GM19372 (cell line): ENCODE measurements around the gene AGMO.
"Not testable (repeated sequence)": the region's sequence is repeated elsewhere in the genome, so short reads cannot be mapped to it uniquely, and the experiment has no call there.

ENCODE experiments used
- ATAC-seq: cut with Tn5 transposase; IDR thresholded peaks from one replicate; pipeline ENCODE4 v1.9.1; 2021; ENCODE audit warnings: mild to moderate bottlenecking, low read depth, moderate library complexity; ENCODE audit not compliant: unreplicated experiment

Gene AGMO

DNA sequence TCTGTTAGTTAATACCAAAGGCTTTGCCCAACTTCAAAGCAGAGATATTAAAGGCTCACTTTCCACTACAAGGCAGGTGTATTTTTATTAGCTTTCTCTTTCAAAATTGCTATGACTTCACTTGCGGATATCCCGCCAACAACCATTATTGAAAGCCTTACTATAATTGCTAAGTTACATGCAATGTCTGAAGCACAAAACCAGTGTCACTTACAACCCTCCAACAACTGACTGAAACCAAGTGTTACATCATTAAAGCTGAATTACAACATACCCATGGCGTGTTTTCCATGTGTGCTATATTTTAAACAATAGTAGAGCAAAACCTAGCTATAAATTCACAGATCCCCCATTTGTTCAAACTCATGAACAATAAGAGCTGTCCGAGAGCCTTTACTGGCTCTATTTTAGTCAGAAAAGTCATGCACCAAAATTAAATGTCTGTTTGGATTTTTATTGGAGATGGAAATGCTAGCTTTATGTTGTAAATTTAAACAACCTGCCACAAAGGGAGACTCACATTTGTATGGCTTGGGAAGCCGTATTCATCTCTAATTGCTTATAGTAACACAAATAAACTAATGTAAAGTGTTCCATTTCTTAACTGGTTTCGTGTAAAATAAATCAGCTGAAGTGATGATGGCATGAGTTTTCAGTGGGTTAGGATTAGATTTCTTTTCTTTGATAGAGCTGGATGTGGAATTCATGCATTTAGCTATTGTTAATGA, 227.1 kb downstream of the AGMO start:
- ATAC-seq = no peak

DNA sequence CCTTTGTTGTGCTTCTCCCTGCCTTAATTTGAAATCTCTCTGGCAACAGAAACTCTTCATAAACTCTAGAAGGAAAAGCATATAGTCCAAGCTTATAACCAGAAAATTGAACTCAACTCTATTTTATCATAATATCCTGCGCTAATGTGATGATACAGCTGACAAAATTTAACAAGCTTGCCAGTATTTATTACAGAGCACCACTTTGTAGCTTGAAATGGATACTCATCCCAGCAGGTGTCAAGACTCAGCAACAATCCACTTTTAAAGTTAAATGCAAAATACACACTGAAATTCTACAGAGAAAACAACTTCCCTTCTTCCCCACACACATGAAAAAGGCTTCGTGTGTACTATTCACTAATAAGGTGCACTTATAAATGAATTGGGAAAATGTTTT, 228.9 kb downstream of the AGMO start:
- ATAC-seq = no peak

DNA sequence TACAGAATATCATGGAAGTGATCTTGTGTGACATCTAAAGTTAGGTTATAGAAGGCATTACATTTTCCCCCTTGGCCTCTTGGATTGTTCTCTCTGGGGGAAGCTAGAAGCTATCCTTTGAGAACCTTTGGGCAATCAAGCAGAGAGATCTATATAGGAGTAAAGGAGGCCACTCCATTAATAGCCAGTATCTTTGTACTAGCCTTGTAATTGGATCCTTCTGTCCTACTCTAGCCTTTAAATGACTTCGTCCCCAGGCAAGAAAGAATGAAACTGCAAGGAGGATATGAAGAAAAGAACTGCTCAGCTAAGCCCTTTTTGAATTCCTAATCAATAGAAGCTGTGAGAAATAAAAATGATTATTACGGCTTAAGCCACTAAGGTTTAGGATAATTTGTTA, 230.9 kb downstream of the AGMO start:
- no peak for ATAC-seq

DNA sequence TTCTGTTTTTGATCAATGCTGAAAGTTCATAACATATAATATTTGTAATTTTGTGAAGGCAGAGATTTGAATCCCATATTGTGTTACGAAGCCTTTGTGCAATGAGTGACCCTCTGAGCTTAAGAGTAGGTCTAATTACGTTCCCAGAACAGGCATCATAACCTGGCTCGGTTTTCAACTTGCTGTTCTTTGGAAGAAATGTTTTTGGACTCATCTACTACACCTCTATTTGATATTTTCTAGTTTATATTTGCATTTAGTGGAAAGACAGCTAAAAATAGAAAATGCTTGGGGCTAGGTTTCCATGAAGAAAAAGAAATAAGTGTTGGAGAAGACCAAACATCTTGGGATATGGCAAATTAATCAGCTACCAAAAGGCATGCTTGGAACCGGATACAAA, 234.8 kb downstream of the AGMO start:
- ATAC-seq = no peak

DNA sequence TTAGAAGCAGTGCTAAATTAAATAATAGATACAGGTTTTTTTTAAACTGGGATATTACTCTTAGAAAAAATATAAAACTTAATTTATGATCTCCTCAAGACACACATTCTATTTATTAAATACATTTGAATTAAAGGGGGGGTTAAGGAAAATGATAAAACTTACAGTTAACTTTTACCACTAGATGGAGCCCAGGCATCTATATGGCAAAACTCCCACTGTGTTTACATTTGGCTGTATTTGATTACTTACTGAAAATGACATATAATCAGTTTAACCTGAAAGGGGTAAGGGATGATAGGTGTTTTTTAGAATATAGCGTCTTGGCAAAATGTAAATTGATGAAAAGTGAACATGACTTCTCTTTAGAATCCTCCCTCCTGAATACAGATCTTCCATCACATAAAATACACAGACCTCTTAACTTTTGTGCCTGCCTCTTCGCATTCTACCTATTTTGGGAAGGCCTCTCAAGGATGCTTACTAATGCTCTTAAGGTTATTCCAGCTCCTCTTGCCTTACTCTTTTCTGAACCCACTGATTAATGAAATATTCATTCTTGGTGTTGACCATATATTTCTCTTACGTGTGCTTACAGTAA, 235.7 kb downstream of the AGMO start:
- ATAC-seq = no peak

GRCh38 chr7:15323550-15323949, 238.3 kb downstream of the AGMO start:
- ATAC-seq = no peak

DNA sequence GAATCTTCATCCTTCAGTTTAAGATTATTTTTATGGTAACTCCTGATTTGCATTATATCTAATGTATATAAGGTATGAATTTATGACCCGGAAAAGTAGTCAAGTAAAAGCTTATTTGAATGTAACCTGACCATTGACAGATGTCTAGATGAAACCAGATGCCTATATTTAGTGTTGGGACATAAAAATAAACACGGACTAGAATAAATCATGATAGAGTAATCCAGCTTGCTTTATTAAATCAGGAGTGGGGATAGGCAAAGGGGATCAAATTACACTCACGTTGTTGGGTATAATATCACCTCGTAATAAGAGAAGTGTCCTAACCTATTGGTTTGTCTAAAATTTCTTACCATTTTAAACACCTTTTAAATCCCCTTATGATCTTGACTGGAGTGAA, 244.6 kb downstream of the AGMO start:
- no peak for ATAC-seq

GRCh38 chr7:15315678-15316077, 246.1 kb downstream of the AGMO start:
- no peak for ATAC-seq

- ATAC-seq = no peak
Measured at GRCh38 chr7:15314922-15315321, 246.9 kb downstream of the AGMO start.

GRCh38 chr7:15313361-15313760, 248.5 kb downstream of the AGMO start:
- no peak for ATAC-seq

DNA sequence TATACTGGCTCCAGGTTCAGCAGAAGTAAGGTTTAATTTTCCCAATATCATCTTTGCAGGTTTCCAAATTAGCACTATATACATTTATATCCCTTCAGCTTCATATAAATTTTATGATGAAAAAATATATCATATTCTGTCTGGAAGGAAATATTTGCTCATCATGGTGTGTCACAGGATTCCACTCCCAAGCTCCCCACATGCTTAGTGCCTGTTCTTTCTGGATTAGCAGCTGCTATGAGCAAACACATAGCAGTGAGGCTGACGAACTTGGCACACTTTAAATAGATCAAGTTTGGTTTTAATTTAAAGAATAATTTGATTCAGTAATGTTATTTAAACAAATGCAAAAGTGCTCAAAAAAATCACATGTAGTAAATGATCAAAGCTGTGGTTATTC, 251.9 kb downstream of the AGMO start:
- ATAC-seq = no peak

- ATAC-seq = no peak
Measured at GRCh38 chr7:15308821-15309220, 253.0 kb downstream of the AGMO start.

DNA sequence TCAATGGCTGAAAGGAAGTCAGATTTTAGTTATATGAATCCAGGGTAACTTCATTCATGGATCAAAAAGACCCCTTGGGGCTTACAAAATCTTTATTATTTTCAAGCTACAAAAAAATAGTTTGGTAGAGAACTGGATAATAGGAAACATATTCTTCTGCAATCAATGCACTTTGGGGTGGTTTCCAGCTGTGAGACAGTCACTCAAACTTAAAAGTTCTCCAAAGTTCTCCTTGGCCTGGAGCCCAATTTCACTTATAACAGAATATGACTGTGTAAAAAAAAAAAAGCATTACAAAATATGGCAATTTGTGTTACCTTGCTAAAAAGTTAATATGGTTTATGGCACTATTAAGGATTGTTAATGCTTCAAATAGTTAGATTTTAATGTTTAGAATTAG, 255.5 kb downstream of the AGMO start:
- ATAC-seq = no peak

DNA sequence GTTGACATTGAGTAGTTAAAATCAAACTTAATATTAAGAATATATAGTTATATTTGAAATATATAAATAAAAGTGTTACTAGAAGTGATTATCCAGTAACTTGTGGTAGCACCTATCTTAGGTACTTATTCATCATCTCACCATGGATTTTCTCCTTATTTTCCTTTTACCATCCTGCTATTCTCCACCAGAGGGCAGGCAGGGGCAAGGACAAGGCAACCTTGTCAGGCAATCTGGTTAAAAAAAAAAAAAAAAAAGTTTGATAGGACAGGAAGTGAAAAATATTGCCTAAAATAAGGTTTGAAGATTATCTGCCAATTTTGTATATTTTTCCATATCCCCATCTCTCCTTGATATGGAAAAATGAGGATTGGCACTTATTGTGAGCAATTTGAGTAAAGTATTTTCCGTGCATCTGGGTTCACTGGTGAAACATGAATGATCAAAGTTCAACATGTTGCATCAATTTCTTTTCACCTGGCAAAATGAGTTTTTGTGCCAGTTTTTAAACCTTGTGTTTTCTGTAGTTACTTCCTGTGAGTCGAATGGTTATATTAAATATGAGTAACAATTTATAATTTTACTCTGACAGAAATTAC, 256.7 kb downstream of the AGMO start:
- ATAC-seq = no peak

GRCh38 chr7:15303357-15303756, 258.5 kb downstream of the AGMO start:
- no peak for ATAC-seq

GRCh38 chr7:15300986-15301385, 260.8 kb downstream of the AGMO start:
- ATAC-seq = not testable (repeated sequence)

- no peak for ATAC-seq
Measured at GRCh38 chr7:15292138-15292537, 269.7 kb downstream of the AGMO start.

DNA sequence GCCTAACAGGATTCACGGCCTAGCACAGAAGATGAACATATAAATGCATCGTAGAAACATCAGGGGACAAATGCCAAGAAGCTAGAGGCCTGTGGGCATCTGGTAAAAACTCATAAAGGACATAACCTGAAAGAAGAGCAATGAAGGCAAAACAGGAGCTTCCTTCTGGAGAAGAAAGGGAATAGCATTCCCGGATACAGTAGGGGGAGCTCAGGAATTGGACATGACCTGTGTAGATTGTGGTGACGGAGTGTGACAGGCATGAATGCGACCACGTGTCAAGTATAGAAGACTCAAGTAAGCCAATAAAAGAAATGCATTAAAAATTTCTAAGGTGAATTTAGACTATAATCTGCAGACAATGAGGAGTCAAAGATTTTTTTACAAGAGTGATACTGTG, 270.1 kb downstream of the AGMO start:
- no peak for ATAC-seq

DNA sequence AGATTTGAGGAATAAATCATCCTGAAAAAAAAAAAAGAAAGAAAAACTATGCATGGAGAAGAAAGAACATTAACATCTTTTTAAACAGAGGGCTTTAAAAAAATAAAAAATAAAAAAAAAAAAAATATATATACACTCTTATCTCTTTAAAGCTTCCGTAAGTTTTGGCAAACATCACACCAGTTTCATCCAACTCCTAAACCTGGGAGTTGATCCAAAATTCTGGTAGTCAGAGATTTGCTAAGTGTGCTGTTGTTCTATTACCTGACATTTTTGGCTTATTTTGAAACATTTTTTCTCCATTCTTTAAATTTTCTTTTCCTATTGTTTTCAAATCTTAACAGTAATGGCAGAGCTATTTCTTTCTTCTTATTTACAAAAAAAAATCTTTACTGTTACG, 273.1 kb downstream of the AGMO start:
- ATAC-seq = no peak

GRCh38 chr7:15284396-15284795, 277.4 kb downstream of the AGMO start:
- no peak for ATAC-seq

GRCh38 chr7:15280078-15280733, 281.6 kb downstream of the AGMO start:
- ATAC-seq = no peak

DNA sequence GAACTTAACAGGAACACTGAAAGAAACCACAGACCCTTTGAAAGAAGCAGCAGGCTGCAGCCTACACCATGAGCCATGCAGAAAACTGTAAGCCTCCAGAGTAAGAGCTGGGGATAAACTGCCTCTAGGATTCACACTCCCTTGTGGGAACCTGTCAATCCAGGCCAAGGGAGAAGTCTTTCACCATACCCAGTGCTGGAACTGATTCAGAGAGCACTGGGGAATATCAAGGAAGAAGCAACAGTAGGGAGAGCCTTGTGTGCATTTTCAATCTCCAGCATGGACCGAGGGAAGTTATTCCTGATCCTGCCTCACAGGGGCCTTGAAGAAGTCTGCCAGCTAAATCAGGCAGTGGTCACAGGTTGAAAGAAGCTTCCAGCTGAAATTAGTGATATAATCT, 282.2 kb downstream of the AGMO start:
- no peak for ATAC-seq
